GOT3 (cell line): Measurements from ENCODE around the gene PCDHGB3.
A peak's percentile ranks its signal among the peaks of the same experiment; 100 is the strongest.
"Not testable (repeated sequence)": the region's sequence is repeated elsewhere in the genome, so short reads cannot be mapped to it uniquely, and the experiment has no call there.

Experiments used
- DNase-seq: peaks from one replicate; lab custom pipeline; 2025; ENCODE audit warnings: mixed read lengths; lab: John Stamatoyannopoulos, UW

The PCDHGB3 gene

GRCh38 chr5:141392429-141393198 lies 22.6 kb downstream of the PCDHGB3 start, which contains the start of gene PCDHGA8:
Gene PCDHGA8 (plus strand): TSS chr5:141392633. CDS start chr5:141392814, 181 bp downstream.
- no peak for DNase-seq

GRCh38 chr5:141393267-141393666 lies 23.2 kb downstream of the PCDHGB3 start:
- no peak for DNase-seq

GRCh38 chr5:141394401-141395187 lies 24.6 kb downstream of the PCDHGB3 start:
- DNase-seq = not testable (repeated sequence)

GRCh38 chr5:141397756-141398551 lies 27.9 kb downstream of the PCDHGB3 start, which contains the start of gene PCDHGB5:
Gene PCDHGB5 (plus strand): TSS chr5:141397947. CDS start chr5:141398128, 181 bp downstream.
- DNase-seq = not testable (repeated sequence)

- DNase-seq = no peak
Observed at GRCh38 chr5:141398608-141399007, 28.6 kb downstream of the PCDHGB3 start.

GRCh38 chr5:141399555-141400258 lies 29.7 kb downstream of the PCDHGB3 start:
- no peak for DNase-seq

- no peak for DNase-seq
Observed at GRCh38 chr5:141402553-141403243, 32.7 kb downstream of the PCDHGB3 start, which contains the start of gene PCDHGA9. Gene PCDHGA9 (plus strand): TSS chr5:141402778. CDS start chr5:141402953, 175 bp downstream.

- DNase-seq = no peak
Observed at GRCh38 chr5:141403387-141403786, 33.3 kb downstream of the PCDHGB3 start.

- not testable (repeated sequence) for DNase-seq
Observed at GRCh38 chr5:141407790-141408505, 37.9 kb downstream of the PCDHGB3 start, which contains the start of gene PCDHGB6. Gene PCDHGB6 (plus strand): TSS chr5:141408021. CDS start chr5:141408203, 182 bp downstream.

- DNase-seq = no peak
Observed at GRCh38 chr5:141409598-141410306, 39.7 kb downstream of the PCDHGB3 start.

- DNase-seq = no peak
Observed at GRCh38 chr5:141411575-141411974, 41.5 kb downstream of the PCDHGB3 start.

GRCh38 chr5:141412854-141413539 lies 43.0 kb downstream of the PCDHGB3 start, which contains the start of gene PCDHGA10:
Gene PCDHGA10 (plus strand): TSS chr5:141412987. CDS start chr5:141413176, 189 bp downstream.
- no peak for DNase-seq

- no peak for DNase-seq
Observed at GRCh38 chr5:141413540-141414069, 43.6 kb downstream of the PCDHGB3 start.

GRCh38 chr5:141414548-141415274 lies 44.7 kb downstream of the PCDHGB3 start:
- DNase-seq = not testable (repeated sequence)

GRCh38 chr5:141415275-141415618 lies 45.2 kb downstream of the PCDHGB3 start:
- DNase-seq = not testable (repeated sequence)

- DNase-seq = peak; percentile 47
Observed at GRCh38 chr5:141417494-141418172, 47.6 kb downstream of the PCDHGB3 start, which contains the start of gene PCDHGB7. Gene PCDHGB7 (plus strand): TSS chr5:141417677. CDS start chr5:141417860, 183 bp downstream.
